ENCODE results near the gene ZC3H15. TPM values are rescaled to one million over a fixed set of nuclear protein-coding genes. Genes with fewer than 3 reads are reported as not detected.

Gene ZC3H15
- total and polyA plus RNA-seq, 2 of the 8 experiments (the other 6 are each of a cell fraction or from before 2014, with no cell fraction given) = 32.0 to 80.8 TPM

DNA sequence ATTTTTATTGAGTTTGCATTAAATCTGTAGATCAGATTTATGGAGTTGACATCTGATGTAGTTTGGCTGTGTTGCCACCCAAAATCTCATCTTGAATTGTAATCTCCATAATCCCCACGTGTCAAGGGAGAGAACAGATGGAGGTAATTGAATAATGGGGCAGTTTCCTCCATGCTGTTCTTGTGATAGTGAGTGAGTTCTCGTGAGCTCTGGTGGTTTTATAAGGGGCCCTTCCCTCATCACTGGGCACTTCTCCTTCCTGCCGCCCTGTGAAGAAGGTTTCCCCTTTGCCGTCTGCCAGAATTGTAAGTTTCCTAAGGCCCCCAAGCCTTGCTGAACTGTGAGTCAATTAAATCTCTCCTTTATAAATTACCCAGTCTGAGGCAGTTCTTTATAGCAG is 32.2 kb downstream of the ZC3H15 start:
- Histone ChIP-seq H3K9ac (replicated peaks in 1 of 4; ENCODE audit: extremely low read depth in 1 of 4, low read depth in 3 of 4, low read length in 3 of 4) (no peak overlapping the region), H3K79me1 (ENCODE audit: low read depth, low read length) (no peaks in the 10 kb centered on the region), H2BK120ac (replicated peaks; ENCODE audit: low read depth, low read length) (no peak overlapping the region), H3K4me3 (ENCODE audit: extremely low read depth in 1 of 4, insufficient read depth in 2 of 4, low read depth in 3 of 4, low read length in 4 of 4) (no peak overlapping the region), H3K18ac (ENCODE audit: extremely low read depth, low read length) (no peak overlapping the region), H4K8ac (ENCODE audit: extremely low read depth, insufficient read depth, low read length) (no peak overlapping the region), H2BK12ac (ENCODE audit: low read depth, low read length) (no peak overlapping the region), H3K9me3 (ENCODE audit: insufficient read depth in 2 of 2, low read depth in 1 of 2, low read length in 1 of 2) (no peaks in the 10 kb centered on the region), H3K27ac (ENCODE audit: low read depth, low read length) (no peak overlapping the region), H3K4me2 (ENCODE audit: insufficient read depth in 1 of 2, low read depth in 2 of 2, low read length in 2 of 2) (no peak overlapping the region), H2BK15ac (ENCODE audit: low read length) (no peak overlapping the region), H3K23me2 (ENCODE audit: low read depth, low read length) (no peaks in the 10 kb centered on the region), H3K27me3 (replicated peaks in 1 of 4; ENCODE audit: control insufficient read depth in 3 of 4, extremely low read depth in 1 of 4, insufficient read depth in 3 of 4, low read length in 3 of 4) (no peaks in the 10 kb centered on the region), H3K36me3 (ENCODE audit: control insufficient read depth in 2 of 4, insufficient read depth in 4 of 4, low read length in 3 of 4) (peaks cover 0 to 16% (median 2%) of the 10 kb centered on the region in 4 experiments; a peak in 3 of 8 replicates), H4K20me1 (replicated peaks in 1 of 2; ENCODE audit: control insufficient read depth in 1 of 2, insufficient read depth in 2 of 2, low read length in 2 of 2) (peaks cover 0 to 2% of the 10 kb centered on the region in 2 experiments), H2BK5ac (ENCODE audit: low read depth, low read length) (no peak overlapping the region), H3K79me2 (ENCODE audit: control insufficient read depth in 1 of 2, insufficient read depth in 2 of 2, low read length in 2 of 2) (no peaks in the 10 kb centered on the region), H3K23ac (ENCODE audit: insufficient read length) (no peak overlapping the region), H2BK20ac (ENCODE audit: low read length) (no peak overlapping the region), H2AFZ (ENCODE audit: low read length) (no peak overlapping the region), H4K91ac (replicated peaks; ENCODE audit: insufficient read length, low read length) (no peak overlapping the region), H4K5ac (ENCODE audit: insufficient read length, low read depth, low read length) (no peak overlapping the region), H2AK5ac (ENCODE audit: low read depth, low read length) (no peak overlapping the region), H3K4me1 (replicated peaks in 1 of 4; ENCODE audit: control insufficient read depth in 3 of 4, insufficient read depth in 4 of 4, low read length in 3 of 4) (peaks cover 0 to 3% (median 0%) of the 10 kb centered on the region in 4 experiments; a peak in 1 of 7 replicates), H3K4ac (replicated peaks; ENCODE audit: insufficient read length, low read depth, low read length) (no peak overlapping the region), H3K56ac (replicated peaks; ENCODE audit: insufficient read length, low read depth, low read length) (no peak overlapping the region), H3K14ac (ENCODE audit: insufficient read length) (no peak overlapping the region)
- CTCF ChIA-PET (ENCODE audit: partially characterized antibody) = interaction anchor here (1.3 to 1.4 kb wide), 4 partner anchors 10 to 121 kb away, joined by 4 read pairs; no protein-coding TSS in a partner anchor
- 75% methylated on average over 4 of the region's 4 CpGs; no CpG with 5 or more reads in 1 of the 2 experiments for WGBS, 2 experiments (ENCODE audit: extremely low coverage in 1 of 2, insufficient coverage in 1 of 2, insufficient read length in 1 of 2, insufficient replicate concordance in 2 of 2, low coverage in 1 of 2, low lambda C conversion rate in 2 of 2, missing lambda C conversion rate in 1 of 2)
- FAIRE-seq (no peak), DNase-seq (ENCODE audit: low read depth in 1 of 2, low spot score in 2 of 2) (no peak)
- TF ChIP-seq MAX (IDR thresholded peaks at IDR 0.05) (no peak), EGR1 (IDR thresholded peaks at IDR 0.05; ENCODE audit: borderline replicate concordance, low read depth, low read length) (no peak), EP300 (IDR thresholded peaks at IDR 0.05; ENCODE audit: borderline replicate concordance in 1 of 2, low read depth in 2 of 2, low read length in 2 of 2) (no peak), CREB1 (IDR thresholded peaks at IDR 0.05) (no peak)
- POLR2A ChIA-PET (ENCODE audit: partially characterized antibody) = interaction anchor here (1.0 to 1.2 kb wide), 3 partner anchors 15 to 72 kb away, joined by 3 read pairs; no protein-coding TSS in a partner anchor

Data from H1 (cell line).